GM21619 (cell line): ENCODE results near the gene TMEM150B.
A peak's percentile ranks its signal among the peaks of the same experiment; 100 is the strongest.

Source experiments
- ATAC-seq: cut with Tn5 transposase; IDR thresholded peaks from one replicate; pipeline ENCODE4 v1.9.1; 2021; ENCODE audit not compliant: unreplicated experiment

TMEM150B gene

DNA sequence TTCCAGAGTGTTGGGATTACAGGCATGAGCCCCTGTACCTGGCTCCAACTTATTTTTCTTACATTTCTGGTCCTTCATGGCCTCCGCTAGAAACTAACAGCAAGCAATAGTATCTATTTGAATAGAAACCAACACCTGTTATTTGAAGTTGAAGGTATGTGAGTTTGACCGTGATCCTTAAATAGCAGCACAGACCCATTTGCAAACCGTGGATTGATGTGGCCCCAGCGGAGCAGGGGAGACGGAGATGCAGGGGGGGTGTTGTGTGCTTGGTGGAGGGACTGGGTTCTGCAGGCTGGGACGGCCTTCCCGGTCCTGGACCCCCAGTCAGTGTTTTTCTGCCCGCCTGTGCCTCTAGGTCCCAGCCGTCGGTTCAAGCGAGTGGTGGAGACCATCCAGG lies 16.9 kb downstream of the TMEM150B start:
- ATAC-seq: no peak

DNA sequence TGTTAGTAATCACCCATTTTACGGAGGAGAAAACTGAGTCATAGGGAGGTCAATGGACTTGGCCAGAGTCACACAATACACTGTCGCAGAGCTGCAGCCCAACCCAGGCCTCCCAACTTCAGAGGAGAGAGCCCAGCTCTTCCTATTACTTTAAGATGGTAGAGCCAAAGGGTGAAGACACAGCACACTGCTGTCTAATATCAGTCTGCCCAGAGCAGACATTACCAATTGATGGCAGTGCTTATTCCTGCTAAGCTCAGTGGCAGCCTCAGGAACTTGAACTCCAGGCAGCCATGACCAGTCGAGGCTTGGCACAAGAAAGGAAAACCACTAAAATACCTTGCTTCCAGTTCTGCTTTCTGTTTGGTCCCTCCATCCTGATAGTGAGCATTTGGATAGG lies 18.4 kb downstream of the TMEM150B start:
- ATAC-seq: no peak

DNA sequence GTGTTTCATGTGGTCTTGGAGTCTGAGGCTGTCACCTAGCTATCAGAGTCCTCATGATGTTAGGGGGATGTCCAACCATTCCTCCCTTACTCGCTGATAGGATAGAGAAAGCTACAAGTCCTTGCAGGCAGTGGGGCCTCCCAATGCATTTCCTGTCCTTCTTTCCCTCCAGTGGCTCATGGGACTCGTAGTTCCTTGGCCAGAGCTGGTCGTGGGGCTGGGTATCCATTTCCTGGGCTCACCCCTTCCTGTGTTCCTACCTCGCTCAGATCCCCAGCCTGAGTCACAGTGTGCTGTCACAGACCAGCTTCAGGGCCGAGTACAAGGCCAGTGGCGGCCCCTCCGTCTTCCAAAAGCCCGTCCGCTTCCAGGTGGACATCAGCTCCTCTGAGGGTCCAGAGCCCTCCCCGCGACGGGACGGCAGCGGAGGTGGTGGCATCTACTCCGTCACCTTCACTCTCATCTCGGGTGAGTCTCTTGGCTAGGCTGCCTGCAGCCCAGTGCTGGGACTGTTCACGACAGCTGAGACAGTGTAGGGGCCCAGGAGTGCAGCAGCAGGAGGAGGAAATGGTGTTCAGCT lies 19.1 kb downstream of the TMEM150B start:
- ATAC-seq: no peak

DNA sequence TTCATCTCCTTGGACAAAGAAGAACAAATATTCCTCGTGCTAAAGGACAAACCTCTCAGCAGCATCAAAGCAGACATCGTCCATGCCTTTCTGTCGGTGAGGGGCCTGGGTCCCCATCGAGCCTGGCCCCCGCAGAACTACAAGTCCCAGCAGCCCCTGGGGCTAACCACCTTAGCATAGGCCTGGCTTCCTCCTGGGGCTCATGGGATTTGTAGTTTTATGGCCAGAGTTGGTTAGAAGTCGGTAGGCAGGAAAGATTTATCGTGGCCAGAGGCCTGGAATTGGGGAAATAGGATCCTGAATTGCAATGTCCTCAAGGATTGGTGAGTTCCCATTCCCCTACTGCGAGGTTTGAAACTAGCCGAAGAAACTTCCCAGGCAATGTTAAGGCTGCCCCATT lies 19.6 kb downstream of the TMEM150B start:
- ATAC-seq: no peak

DNA sequence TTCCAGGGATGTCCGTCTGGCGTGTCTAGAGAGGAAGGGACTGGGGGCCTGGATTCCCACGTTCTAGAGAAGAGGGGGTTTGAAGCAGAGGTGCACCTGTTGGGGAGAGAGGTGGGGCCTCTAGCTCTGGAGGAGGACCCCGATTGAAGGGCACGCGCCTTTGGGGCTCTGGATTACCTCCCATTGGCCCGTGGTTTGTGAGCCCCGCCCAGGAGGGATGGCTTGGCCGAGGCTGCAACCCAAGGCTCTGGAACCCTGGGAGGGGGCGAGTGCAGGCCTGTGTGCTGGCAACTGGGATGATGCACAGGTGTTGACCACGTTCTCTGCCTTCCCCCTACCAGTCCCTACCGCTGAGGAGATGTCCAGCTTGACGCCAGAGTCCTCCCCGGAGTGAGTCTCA lies 20.2 kb downstream of the TMEM150B start:
- no peak for ATAC-seq

DNA sequence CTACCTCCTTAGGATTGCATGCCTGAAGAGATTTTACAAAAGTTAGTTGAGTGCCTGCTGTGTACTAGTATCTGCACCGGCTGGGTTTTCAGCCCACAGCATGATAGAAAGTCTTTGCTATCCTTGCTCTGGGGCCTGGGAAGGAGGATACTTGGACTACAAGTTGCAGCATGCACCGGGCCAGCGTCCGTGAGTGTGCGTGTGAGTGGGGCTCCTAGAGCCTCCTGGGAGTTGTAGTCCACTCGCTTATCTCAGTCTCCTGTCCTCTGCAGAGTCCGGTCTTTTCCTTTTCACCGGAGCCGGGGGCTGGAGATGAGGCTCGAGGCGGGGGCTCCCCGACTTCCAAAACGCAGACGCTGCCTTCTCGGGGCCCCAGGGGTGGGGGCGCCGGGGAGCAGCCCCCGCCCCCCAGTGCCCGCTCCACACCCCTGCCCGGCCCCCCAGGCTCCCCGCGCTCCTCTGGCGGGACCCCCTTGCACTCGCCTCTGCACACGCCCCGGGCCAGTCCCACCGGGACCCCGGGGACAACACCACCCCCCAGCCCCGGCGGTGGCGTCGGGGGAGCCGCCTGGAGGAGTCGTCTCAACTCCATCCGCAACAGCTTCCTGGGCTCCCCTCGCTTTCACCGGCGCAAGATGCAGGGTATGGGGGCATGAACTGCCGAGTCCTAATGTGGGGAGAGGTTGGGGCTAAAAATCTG lies 20.7 kb downstream of the TMEM150B start:
- ATAC-seq: no peak

DNA sequence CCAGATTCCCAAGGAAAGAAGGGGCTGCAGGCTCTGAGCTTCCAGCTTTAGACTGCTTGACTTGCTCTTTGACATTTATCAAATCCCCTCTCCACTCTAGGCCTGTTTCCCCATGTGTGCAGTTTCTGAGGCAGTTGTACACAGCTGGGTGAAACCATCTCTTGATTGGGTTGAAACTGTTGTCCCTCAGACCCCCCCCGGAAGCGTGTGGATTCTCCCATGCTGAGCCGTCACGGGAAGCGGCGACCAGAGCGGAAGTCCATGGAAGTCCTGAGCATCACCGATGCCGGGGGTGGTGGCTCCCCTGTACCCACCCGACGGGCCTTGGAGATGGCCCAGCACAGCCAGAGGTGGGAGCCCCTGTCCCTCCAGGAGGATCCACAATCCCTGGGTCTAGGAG lies 21.7 kb downstream of the TMEM150B start:
- ATAC-seq: no peak

DNA sequence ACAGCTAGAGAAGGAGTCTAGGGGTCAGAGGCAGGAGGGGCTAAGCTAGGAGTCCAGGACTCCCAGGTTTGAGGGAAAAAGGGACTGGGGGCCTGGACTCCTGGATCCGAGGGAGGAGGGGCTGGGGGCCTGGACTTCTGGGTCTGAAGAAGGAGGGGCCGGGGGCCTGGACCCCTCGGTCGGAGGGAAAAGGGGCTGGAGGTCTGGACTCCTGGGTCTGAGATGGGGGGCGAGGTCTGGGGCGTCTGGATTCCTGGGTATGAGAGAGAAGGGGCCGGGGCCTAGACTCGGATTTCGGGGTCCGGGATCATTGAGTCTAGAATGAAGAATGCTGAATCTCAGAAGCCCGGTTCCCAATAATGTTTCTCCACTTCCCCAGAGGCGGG lies 22.8 kb downstream of the TMEM150B start:
- no peak for ATAC-seq

DNA sequence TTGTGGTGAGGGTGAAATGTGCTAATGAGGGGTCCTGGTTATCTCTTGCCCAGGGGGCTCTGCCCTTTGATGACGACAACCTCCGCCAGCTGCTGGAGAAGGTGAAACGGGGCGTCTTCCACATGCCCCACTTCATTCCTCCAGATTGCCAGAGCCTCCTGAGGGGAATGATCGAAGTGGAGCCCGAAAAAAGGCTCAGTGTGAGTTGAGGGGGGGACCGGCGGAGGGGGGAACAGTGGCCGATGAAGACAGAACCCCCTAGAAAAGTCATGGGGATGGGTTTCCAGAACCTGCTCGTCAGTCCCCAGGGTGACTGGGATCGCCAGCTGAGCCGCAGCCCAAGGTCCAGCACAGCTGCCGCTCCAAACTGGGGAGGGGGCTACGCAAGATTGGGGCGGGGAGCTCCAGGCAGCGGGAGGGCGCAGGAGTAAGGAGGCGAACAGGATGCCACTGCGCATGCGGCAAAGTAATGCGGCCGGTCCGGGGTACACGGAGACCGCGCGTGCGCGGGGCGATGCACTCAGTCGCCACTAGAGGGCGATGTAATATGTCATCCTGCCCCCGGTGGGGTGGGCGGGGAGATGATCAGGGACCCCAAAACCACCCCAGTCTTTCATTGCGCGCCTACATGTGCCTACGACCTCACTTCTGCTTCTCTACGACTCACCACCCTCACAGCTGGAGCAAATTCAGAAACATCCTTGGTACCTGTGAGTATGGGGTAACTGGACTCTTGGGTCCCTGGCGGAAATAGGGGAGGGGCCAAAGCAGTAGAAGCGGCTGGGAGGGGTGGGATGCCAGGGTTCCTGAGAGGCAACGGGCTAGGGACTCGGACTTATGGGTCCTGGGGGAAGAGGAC lies 23.5 kb downstream of the TMEM150B start:
- ATAC-seq: peak; percentile 53

DNA sequence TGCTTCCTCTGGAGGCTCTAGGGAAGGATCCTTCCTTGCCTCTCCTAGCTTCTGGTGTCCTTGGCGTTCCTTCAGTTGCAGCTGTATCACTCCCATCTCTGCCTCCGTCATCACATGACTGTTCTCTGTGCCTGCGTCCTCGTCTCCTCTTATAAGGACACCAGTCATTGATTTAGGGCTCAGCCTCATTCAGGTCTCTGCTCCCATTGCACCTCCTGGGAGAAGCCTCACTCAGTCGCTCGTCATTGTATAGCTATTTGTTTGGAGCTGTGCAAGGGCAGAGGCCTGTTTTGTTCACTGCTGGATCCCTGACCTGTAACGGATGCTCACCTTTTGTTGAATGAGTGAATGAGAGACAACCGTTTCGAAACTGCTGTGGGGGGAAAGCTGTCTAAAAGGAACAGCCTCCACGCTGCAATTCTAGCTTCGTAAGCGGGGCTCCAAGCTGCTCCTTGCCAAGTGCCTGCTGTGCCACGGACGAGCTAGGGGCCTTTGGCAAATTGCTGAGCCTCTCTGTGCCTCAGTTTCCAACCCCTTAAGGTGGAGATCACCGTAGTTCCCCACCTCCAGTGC lies 24.2 kb downstream of the TMEM150B start:
- no peak for ATAC-seq

DNA sequence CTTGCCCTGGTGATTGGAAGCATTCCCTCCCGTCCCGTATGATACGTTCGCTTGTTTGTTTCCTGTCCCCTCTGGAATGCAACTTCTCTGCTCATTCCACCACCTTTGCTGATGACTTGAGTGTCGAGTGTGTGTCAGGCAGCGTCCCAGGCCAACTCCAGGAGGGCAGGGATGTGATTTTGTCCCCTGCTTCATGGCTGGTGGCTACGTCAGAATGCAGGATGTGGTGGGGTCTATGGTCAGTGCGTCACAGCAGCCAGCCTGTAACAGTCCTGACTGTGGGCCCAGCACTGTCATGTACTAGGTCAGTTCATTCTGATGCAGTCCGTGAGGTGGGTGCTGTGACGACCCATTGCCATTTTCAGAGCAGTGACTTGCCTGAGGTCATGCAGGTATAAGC lies 25.1 kb downstream of the TMEM150B start:
- ATAC-seq: no peak

DNA sequence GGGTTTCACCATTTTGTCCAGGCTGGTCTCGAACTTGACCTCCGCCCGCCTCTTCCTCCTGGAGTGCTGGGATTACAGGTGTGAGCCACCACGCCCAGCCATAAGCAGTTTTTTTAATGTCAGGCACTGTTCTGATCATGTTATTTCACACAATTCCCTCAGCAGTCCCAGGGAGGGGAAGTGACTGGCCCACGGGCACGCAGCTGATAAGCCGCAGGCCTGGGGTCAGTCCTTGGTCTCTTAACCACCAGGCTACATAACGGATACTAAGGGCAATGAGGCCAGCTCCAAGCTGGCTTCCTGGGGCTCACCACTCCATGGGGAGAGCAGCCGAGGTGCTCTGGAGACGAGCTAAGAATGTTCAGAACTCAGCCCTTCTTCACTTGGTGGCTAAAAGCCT lies 27.9 kb downstream of the TMEM150B start:
- ATAC-seq: no peak

DNA sequence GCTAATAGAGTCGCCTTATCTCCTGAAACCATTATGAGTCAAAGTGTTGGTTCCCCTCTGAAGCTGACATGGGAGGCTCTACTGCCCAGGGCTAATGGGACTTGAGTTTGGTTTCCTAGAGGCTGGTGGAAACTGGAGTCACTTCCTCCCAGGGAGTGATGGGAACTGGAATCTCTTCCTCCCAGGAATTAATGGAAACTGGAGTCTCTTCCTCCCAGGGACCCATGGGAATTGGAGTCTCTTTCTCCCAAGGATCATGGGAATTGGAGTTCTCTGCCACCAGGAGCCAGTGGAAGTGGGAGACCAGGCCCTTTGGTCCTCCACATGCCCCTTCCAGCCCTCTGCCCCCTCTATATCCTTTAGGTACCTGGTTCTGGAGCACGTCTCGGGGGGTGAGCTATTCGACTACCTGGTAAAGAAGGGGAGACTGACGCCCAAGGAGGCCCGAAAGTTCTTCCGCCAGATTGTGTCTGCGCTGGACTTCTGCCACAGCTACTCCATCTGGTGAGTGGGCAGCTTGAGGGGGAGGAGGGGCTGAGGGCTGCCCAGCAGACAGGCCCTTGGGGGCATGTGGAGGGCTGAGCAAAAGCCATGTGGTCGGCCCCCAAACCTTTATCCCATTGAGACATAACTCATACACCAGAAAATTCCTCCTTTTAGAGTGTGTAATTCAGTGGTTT lies 35.9 kb downstream of the TMEM150B start:
- ATAC-seq: no peak

DNA sequence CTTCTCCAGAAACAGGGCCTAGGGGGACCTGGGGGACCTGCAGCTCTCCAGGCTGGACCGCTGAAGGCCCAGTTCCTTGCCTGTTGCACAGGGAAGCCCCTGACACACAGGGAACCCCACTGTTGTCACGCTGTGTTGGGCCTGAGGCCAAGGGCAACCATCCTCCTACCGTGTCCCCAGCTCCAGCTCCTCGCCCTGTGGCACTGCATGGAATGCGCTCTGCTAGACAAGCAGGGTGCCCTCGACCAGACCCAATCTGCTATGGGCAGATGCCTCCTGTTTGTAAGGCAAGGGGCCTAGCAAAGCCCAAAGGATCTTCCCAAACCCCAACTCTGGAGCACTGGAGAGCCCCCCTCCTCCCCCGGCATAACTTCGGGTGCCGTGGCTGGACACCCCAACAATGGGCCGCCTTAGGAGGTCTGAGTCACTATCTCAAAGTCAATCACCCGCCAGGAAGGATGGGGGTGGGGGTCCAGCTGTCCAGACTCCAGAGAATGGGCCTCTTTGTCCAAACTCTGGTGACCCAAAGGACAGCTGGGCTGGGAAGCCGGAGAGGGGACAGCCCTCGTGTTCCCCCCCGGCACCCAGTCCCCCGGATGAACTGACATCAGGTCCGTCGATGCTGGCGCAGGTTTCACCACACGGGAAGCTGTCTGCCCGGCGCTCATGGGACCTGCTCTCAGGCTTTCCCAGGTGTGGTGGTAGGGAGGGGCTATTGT lies 37.6 kb downstream of the TMEM150B start:
- ATAC-seq: no peak

DNA sequence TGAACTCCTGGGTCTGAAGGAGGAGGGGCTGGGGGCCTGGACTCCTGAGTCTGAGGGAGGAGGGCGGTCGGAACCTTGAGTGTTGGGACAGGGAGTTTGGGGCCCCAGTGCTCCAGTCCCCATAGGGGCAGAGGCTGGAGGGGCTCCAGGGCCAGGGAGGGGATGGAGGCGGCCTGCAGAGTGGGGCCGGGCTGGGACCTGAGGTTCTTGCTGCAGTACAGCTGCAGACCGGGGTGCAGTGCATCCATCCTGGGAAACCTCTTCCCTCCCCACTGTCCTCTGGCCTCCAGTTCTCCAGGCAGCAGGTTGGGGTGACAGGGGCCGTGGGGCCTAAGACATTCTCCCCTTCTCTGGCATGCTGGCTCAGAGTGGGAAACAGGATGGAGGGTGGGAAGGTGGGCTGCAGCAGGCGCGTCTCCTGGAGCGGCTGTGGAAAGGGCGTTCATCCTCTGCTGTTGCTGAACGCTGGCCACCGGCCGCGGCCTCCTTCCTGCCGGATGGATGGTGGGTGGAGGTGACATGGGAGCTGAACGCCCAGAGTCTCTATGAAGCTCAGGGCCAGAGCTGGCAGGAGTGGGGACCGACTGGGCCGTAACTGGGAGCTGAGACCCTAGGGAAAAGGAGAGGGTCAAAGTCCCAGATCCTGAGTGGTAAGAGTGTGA lies 39.8 kb downstream of the TMEM150B start:
- no peak for ATAC-seq

DNA sequence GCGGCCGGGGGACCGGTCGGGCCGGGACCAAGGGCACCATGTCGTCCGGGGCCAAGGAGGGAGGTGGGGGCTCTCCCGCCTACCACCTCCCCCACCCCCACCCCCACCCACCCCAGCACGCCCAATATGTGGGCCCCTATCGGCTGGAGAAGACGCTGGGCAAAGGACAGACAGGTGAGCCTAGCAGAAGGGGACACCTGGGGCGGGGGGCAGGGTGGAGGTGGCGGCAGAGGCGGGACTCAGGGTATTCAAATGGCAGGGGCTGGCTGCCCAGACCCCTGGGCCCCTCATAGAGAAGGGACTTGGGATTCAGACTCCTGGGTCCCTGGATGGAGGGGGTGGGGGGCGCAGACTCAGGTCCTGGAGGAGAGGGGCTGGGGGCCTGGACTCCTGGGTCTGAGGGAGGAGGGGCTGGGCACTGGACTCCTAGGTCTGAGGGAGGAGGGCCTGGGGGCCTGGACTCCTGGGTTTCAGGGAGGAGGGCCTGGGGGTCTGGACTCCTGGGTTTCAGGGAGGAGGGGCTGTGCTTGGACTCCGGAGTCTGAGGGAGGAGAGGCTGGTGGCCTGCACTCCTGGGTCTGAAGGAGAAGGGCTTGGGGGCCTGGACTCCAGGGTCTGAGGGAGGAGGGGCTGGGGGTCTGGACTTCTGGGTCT lies 40.6 kb downstream of the TMEM150B start:
- no peak for ATAC-seq

DNA sequence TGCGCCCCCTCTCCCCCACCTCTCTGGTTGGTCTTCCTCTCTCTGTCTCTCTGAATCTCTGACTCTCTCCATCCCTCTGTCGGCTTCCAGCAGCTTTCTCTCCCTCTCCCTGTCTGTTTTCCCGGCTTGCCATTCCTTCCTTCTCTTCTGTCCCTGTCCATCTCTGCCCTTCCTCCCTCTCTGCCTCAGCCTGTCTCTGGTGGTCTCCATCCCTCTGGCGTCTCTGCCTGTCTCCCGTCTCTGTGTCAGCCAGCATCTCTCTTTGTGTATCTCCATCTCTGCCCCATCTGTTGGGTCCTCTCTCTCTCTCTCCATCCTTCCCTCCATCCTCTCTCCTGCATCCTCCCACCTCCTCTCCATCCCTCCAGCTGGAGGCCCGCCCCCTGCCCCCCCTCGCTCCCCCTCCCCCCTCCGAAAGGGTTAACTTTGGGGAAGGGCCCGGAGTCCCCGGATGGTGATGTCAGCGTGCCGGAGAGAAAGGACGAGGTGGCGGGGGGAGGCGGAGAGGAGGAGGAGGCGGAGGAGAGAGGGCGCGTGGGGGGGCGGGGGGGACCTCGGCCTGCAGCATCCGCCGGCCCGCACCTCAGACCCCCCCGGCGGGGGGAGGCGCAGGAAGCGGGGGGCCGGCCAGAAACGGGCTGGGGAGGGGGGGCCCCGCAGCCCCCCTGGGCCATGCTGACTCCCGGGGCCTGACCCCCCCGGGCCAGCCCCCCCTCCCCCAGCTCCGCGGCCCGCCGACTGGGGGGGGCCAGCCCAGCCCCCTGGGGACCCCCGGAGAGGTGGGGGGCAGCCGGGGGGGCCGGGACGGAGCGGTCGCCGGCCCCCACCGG lies 41.4 kb downstream of the TMEM150B start, which contains the start of gene BRSK1:
TSS of gene BRSK1 (plus strand) at position 450 of the 830 bp plus-strand sequence. CDS start 446 bp downstream, outside the sequence.
- no peak for ATAC-seq
